Spleen (tissue), 11 donors: ENCODE measurements around the gene AFAP1. TPM values are rescaled to one million over a fixed set of nuclear protein-coding genes. Genes with fewer than 3 reads are reported as not detected.

ENCODE experiments used
- DNase-seq: peaks from one replicate; pipeline ENCODE4 v3.0.0-alpha.2; 2020
- H3K27ac ChIP-seq, 8 donors: fragments of 200-600 bp; sonication (generic) in 7 of 8; 1 replicate in 4 of 8; 2 replicates in 4 of 8; pipeline versions ENCODE4 v1.5.0 to v1.8.0; 2016 to 2021; ENCODE audit warnings: inconsistent platforms in 4 of 8, mild to moderate bottlenecking in 4 of 8, moderate library complexity in 1 of 8
- H3K27me3 ChIP-seq, 7 donors: fragments of 200-600 bp; sonication (generic) in 6 of 7; replicated peaks in 1 of 7; 1 replicate in 4 of 7; 2 replicates in 3 of 7; pipeline versions ENCODE4 v1.5.0 to v1.8.0; 2016 to 2021; ENCODE audit warnings: inconsistent platforms in 3 of 7, mild to moderate bottlenecking in 1 of 7
- H3K36me3 ChIP-seq, 6 donors: fragments of 200-600 bp; sonication (generic) in 5 of 6; 1 replicate in 4 of 6; 2 replicates in 2 of 6; pipeline versions ENCODE4 v1.5.0 to v1.8.0; 2016 to 2021; ENCODE audit warnings: inconsistent platforms in 2 of 6
- H3K4me1 ChIP-seq, 6 donors: fragments of 200-600 bp; sonication (generic) in 5 of 6; 1 replicate in 3 of 6; 2 replicates in 3 of 6; pipeline versions ENCODE4 v1.5.0 to v1.8.0; 2016 to 2021; ENCODE audit warnings: inconsistent platforms in 3 of 6
- H3K4me3 ChIP-seq, 8 donors: fragments of 200-600 bp; sonication (generic) in 7 of 8; 1 replicate in 4 of 8; 2 replicates in 4 of 8; pipeline versions ENCODE4 v1.5.0 to v1.8.0; 2016 to 2021; ENCODE audit warnings: inconsistent platforms in 4 of 8, mild to moderate bottlenecking in 4 of 8, moderate library complexity in 2 of 8
- H3K9me3 ChIP-seq, 8 donors: fragments of 200-600 bp; sonication (generic) in 7 of 8; 1 replicate in 4 of 8; 2 replicates in 4 of 8; pipeline versions ENCODE4 v1.5.0 to v1.8.0; 2016 to 2021; ENCODE audit warnings: inconsistent platforms in 4 of 8
- CTCF ChIP-seq, 11 experiments: fragments of 200-600 bp in 7 of 11; fragments of 450-650 bp in 4 of 11; sonication (generic) in 4 of 11; IDR thresholded peaks in 8 of 11; conservative IDR thresholded peaks in 3 of 11; 1 replicate in 7 of 11; 2 replicates in 4 of 11; pipeline versions ENCODE4 v1.4.0 to v1.8.0; 2016 to 2021; ENCODE audit warnings: antibody characterized with exemption in 11 of 11, inconsistent platforms in 4 of 11, mild to moderate bottlenecking in 1 of 11
- POLR2A ChIP-seq, 3 donors: fragments of 450-650 bp; IDR thresholded peaks; one replicate each; pipeline ENCODE4 v1.5.1; 2017; ENCODE audit warnings: antibody characterized with exemption in 3 of 3, mild to moderate bottlenecking in 1 of 3
- POLR2AphosphoS5 ChIP-seq, 3 donors: sonication (generic); formaldehyde crosslinking; IDR thresholded peaks; one replicate each; pipeline ENCODE4 v1.5.1; 2017; ENCODE audit warnings: antibody characterized with exemption in 3 of 3
- WGBS, 5 donors: extraction: QIAGEN DNeasy Blood & Tissue Kit in 3 of 5; methylation state at CpG; one replicate each; pipeline versions ENCODE4 v1.1.5 to v1.1.7; 2013 to 2018; 5-methylcytosine and 5-hydroxymethylcytosine counted together
- intact Hi-C: fragments of 100-400 bp; cut with DNase I; formaldehyde crosslinking; loops from one replicate; pipeline ENCODE4 v1.15.0; 2023; ENCODE audit warnings: low total_unique reads
- polyA plus RNA-seq, 3 donors: library from polyadenylated mRNA; stranded (reverse); fragments of 200-250 nt; gene quantifications; one replicate each; pipeline ENCODE4 v1.2.1, GENCODE V29; 2013
- total RNA-seq, 7 donors: library from RNA; depleted of rRNA in 3 of 7; stranded (reverse); fragments of >200 nt in 3 of 7; fragmentation: NEBNext Ultra II Directional in 4 of 7; extraction: Animal tissue kit (Norgen Biotek cat#: 25700) in 4 of 7; gene quantifications; one replicate each; pipeline versions ENCODE4 v1.1.0 to v1.2.1, GENCODE V29; 2016 to 2021
- donor health status: healthy with polysubstance abuse.
- donor health status: DM: no; HTN: no; CAD: no; lungs with moderate emphysema.
- donor health status: DM: no; HTN: no; CAD: no.
- donor health status: Bipolar disorder and iron deficiency.
- donor health status: healthy.
- donor health status: DM: no; HTN: no; CAD: no.
- donor health status: DM: yes; HTN: yes; CAD: no.

AFAP1 gene
- total and polyA plus RNA-seq, 10 donors = 1.6 to 29.2 (median 12.1) TPM

DNA sequence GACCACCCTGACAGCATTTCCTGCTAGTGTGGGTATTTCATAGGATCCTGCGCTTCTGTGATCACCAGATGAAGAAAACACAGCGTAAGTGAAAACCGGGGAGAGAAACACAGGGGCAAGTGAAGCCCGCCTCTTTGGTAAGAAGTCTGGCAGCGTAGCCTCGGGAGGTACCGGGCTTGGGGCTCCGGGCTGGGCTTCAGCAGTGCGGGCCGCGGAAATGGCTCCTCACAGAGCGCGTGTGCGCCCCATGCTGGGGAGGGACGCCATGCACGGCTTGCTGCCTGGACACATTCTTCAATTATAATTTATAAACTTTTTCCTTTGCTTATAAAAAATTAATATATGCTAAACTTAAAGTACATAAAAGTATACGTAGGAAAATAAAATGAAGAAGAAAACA, 151.5 kb downstream of the AFAP1 start:
- H3K27me3 ChIP-seq = no peaks in the 10 kb centered on the region
- H3K9me3 ChIP-seq = no peaks in the 10 kb centered on the region
- H3K4me1 ChIP-seq = peaks cover 0 to 7% (median 0%) of the 10 kb centered on the region in 6 donors
- peaks cover 0 to 44% (median 3%) of the 10 kb centered on the region in 6 donors for H3K36me3 ChIP-seq
- no peak overlapping the region for H3K4me3 ChIP-seq
- H3K27ac ChIP-seq = no peak overlapping the region
- intact Hi-C loops = no loop called here
- 92 to 98% (median 93%) methylated on average over 17 of the region's 17 CpGs for WGBS, 5 donors
- TF ChIP-seq POLR2A (IDR thresholded peaks at IDR 0.05) (no peak), POLR2AphosphoS5 (IDR thresholded peaks at IDR 0.05) (no peak), CTCF (IDR thresholded peaks at IDR 0.05 in 8 of 11, conservative IDR thresholded peaks at IDR 0.05 in 3 of 11) (no peak)
- DNase-seq = peak; percentile 54

DNA sequence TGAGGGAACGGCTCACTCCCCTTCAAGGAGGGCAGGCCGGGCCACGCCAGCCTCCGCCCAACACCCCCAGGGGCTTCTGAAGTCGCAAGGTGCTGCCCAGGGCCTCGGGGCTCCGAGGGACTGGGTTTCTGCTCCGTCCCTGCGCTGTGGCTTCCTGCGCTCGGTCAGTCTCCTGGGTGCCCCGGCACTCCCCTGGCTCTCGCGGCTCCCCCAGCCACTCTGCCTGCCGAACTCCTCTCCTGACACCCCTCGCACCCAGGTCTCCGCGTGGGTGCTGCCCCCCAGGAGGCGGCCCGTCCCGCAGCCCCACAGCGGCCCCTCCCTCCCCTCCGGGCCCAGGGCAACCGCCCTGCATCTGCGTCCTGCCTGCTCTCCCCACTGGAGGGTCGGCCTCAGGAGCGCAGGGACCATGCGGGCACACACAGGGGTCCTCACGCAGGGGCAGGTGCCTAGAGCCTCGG, 151.9 kb downstream of the AFAP1 start:
- peak; percentile 72 for DNase-seq
- WGBS, 5 donors = 89 to 95% (median 93%) methylated on average over 21 to 30 of the region's 30 CpGs
- H3K9me3 ChIP-seq = no peaks in the 10 kb centered on the region
- H3K4me1 ChIP-seq = peaks cover 0 to 7% (median 0%) of the 10 kb centered on the region in 6 donors
- TF ChIP-seq POLR2AphosphoS5 (IDR thresholded peaks at IDR 0.05) (no peak), POLR2A (IDR thresholded peaks at IDR 0.05) (no peak), CTCF (IDR thresholded peaks at IDR 0.05 in 8 of 11, conservative IDR thresholded peaks at IDR 0.05 in 3 of 11) (no peak)
- peaks cover 0 to 39% (median under 1%) of the 10 kb centered on the region in 6 donors for H3K36me3 ChIP-seq
- H3K27ac ChIP-seq = no peak overlapping the region
- no peaks in the 10 kb centered on the region for H3K27me3 ChIP-seq
- intact Hi-C loops = no loop called here
- H3K4me3 ChIP-seq = no peak overlapping the region

DNA sequence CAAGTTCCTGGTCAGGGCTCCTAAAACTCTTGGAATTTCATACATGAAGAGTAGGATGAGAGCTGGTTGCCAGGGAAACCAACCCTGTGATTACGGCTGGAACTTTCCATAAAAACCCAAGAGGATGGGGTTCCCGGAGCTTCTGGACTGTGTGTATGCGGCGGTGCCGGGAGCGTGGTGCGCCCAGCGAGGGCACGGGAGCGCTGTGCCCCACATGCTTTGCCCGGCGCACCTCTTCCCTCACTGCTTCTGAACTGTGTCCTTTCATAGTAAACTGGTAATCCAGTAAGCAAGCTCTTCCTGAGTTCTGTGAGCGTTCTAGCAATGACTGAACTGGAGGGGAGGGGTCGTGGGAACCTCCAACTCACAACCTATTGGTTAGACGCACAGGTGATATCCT, 152.6 kb downstream of the AFAP1 start:
- H3K4me1 ChIP-seq = peaks cover 0 to 13% (median 4%) of the 10 kb centered on the region in 6 donors
- intact Hi-C loops = no loop called here
- H3K36me3 ChIP-seq = peaks cover 0 to 33% (median 0%) of the 10 kb centered on the region in 6 donors
- peak; percentile 30 for DNase-seq
- H3K9me3 ChIP-seq = no peaks in the 10 kb centered on the region
- WGBS, 5 donors = 76 to 98% (median 93%) methylated on average over 8 to 15 of the region's 15 CpGs
- no peak overlapping the region for H3K4me3 ChIP-seq
- no peak for TF ChIP-seq POLR2AphosphoS5 (IDR thresholded peaks at IDR 0.05)
- no peak for TF ChIP-seq POLR2A (IDR thresholded peaks at IDR 0.05)
- no peaks in the 10 kb centered on the region for H3K27me3 ChIP-seq
- no peak overlapping the region for H3K27ac ChIP-seq

- WGBS, 5 donors = 86 to 96% (median 94%) methylated on average over 10 of the region's 10 CpGs
- DNase-seq = peak; percentile 24
- H3K9me3 ChIP-seq = no peaks in the 10 kb centered on the region
- no peak overlapping the region for H3K27ac ChIP-seq
- no peak for TF ChIP-seq POLR2A (IDR thresholded peaks at IDR 0.05)
- no peak for TF ChIP-seq POLR2AphosphoS5 (IDR thresholded peaks at IDR 0.05)
- TF ChIP-seq CTCF (IDR thresholded peaks at IDR 0.05 in 8 of 11, conservative IDR thresholded peaks at IDR 0.05 in 3 of 11) = no peak
- no peaks in the 10 kb centered on the region for H3K27me3 ChIP-seq
- H3K4me3 ChIP-seq = no peak overlapping the region
- peaks cover under 1 to 18% (median 10%) of the 10 kb centered on the region in 6 donors for H3K4me1 ChIP-seq
- H3K36me3 ChIP-seq = peaks cover 0 to 27% (median 0%) of the 10 kb centered on the region in 6 donors
- intact Hi-C loops = no loop called here
Measured at GRCh38 chr4:7786517-7786916, 153.1 kb downstream of the AFAP1 start.
